ENCODE results near the gene F2RL1.
A peak's percentile ranks its signal among the peaks of the same experiment; 100 is the strongest.
"Not testable (repeated sequence)": the region's sequence is repeated elsewhere in the genome, so short reads cannot be mapped to it uniquely, and the experiment has no call there.

Gene F2RL1

DNA sequence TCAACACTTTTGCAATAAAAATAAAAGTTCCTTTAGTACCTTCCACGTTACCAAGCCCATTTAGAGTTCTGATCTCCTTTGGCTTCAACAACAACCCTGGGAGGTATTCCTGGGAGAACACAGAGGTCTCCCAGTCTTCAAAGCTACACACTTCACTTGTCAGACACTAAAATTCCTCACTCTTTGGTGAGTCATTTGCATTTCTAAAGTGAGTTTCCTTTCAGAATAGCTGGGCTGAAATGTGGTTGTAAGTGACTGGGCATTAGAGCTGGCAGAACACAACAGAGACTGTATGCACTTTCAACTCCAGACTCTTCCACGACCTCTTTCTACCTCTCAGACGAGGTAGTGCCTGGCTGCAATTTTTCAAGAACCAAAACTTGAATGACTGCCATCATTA is 11.5 kb upstream of the F2RL1 start:
- DNase-seq: no peak

GRCh38 chr5:76808141-76808691 is 10.6 kb upstream of the F2RL1 start:
- no peak for DNase-seq

DNA sequence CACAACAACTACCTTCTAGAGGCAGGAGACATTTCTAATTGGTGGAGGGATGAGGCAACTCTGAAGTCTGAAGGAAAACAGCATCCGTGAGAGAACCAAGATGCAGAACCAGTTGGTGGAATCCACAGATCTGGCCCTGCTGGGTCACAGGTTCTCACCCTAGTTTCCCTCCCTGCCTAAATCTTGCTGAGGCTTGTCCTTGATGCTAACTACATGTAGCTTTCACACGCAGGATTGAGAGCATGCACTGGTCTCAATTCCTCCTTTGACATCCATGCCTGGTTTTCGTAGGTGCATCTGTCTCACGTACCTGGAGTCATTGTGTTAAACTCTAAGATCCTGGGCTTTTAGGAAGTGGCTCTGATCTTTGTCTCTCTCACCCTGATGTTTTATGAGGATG is 9.7 kb upstream of the F2RL1 start:
- DNase-seq: no peak

- DNase-seq: no peak
Measured at GRCh38 chr5:76810236-76810635, 8.6 kb upstream of the F2RL1 start.

DNA sequence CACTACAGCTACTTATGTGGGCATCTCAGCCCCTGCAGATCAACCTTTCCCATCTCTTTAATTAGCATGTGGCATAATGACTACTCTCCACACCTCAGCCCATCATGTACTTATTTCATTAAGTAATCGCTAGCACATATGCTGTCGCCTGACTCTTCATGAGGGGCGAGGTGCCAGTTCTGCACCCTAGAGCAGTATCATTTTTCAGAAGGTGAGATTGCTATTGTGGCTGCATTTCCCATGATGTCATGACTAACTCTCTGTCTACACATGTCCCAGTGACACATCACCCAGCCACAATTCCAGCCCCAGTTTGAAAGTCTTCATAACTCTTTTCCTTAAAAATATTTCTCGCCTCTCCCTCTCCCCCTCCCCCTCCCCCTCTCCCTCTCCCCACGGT is 7.6 kb upstream of the F2RL1 start:
- DNase-seq: no peak

DNA sequence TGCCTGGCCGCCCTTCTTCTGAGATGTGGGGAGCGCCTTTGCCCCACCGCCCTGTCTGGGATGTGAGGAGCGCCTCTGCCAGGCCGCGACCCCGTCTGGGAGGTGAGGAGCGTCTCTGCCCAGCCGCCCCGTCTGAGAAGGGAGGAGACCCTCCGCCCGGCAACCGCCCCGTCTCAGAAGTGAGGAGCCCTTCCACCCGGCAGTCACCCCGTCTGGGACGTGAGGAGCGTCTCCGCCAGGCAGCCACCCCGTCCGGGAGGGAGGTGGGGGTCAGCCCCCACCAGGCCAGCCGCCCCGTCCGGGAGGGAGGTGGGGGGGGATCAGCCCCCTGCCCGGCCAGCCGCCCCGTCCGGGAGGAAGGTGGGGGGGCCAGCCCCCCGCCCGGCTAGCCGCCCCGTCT is 6.6 kb upstream of the F2RL1 start:
- DNase-seq: not testable (repeated sequence)

DNA sequence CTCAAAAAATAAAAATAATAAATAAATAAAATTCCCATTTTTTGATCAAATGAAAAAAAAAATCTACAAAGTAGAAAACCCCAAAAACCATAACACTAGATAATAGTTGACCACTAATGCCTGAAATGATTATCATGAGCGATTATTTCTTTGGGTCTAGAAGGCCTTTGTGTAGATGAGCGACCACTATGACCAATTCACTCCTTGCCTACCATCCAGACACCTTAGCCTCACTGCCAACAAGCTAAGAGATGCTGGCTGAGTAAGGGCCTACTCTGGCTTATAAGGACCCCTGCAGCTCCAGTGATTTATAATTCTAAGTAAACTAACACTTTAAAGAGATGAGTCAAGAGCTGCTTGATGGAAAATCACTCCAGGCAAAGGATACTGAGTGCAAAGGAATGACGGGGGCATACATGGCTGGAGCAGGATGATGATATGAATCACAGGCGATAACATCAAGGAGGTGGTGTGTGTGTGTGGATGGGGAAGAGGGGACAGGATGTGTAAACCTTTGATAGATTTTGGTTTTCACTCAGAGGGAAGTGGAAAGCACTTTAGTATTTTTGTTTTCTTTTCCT is 4.8 kb upstream of the F2RL1 start:
- no peak for DNase-seq

DNA sequence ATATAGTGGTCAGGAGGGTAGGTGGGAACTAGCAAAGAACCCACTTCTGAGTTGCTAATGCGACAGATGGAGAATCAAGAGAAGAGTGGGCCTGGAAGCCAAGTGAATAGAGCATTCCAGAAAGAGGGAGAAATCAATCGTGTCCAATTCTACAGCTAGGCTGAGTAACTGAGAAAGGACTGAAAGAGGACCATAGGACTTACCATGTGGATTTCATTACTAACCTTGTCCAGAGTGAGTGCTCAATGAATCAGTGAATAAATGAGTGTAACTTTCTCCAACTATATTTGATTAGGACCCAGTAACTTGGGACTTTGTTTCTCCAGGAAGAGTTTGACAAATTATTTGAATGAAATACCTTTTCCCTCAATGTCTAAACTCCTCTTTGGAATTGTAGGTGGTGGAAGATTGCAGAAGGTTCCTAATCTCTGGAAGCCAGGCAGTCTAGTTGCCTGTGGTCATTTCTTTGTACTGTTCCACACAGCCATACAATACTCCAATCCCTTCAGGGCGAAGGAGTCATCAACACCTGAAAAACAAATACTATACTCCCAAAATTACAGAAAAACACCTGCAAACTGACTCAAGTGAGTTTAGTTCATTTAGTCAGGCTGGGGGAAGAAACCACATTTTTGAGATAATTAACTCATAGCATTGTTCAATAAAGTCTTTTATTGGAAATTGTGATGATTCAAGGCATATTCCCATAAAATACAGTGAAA is 2.6 kb upstream of the F2RL1 start:
- no peak for DNase-seq

- no peak for DNase-seq
Measured at GRCh38 chr5:76819851-76820525, 1.2 kb downstream of the F2RL1 start.

DNA sequence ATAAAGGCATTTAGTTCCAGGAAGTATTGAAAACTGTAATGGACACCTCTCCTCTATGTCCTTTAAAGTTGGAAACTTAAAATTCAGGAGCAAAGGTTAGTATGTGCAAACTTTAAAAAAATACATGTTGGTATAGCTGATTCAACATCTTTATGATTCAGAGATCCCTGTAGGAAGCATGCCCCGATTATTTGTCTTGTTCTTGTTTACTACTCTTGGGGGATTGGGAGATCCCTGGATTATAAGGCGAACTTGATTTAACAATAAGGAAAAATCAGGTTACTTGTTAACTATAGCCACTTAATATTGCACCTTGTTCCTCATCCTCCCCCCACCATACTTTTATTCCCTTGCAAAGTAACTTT is 1.7 kb downstream of the F2RL1 start:
- DNase-seq: no peak

DNA sequence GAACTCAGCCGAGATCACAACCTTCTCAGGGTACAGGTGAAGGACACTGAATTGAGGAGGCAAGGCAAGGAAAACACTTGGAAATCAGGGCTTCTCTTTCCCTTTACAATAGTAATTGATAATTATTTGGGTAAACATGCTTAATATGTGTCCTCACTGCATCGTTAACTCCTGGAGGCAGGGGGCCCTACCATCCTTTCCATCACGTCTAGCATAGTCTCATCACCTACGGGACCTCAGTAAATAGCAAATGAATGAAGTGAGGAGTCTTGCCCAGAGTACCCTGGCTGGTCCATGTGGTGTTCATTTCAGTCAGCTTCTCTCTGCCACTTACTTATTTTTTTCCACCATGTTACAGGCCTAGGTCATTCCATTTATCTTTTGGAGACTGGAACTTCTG is 2.3 kb downstream of the F2RL1 start:
- no peak for DNase-seq

GRCh38 chr5:76822105-76822731 is 3.4 kb downstream of the F2RL1 start:
- not testable (repeated sequence) for DNase-seq

- DNase-seq: not testable (repeated sequence)
Measured at GRCh38 chr5:76826416-76826815, 7.6 kb downstream of the F2RL1 start.

DNA sequence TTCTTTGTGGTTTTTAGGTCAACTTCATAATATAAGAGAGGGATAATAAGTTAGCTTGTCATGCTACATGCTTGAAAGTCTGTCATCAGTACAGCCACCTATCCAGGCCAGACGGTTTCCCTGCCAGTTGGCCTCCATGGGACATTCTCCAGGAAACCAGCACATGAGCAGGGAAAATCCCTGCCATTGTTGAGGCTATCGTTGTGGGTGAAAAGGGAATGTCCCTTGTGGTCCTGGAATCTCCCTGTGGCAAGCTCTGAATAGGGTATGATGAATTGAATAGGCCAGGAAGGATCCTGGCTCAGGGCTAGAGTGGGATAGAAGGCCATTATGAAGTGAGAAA is 12.3 kb downstream of the F2RL1 start:
- no peak for DNase-seq

- no peak for DNase-seq
Measured at GRCh38 chr5:76836181-76836580, 17.4 kb downstream of the F2RL1 start.

- DNase-seq: no peak
Measured at GRCh38 chr5:76836585-76836984, 17.8 kb downstream of the F2RL1 start.

DNA sequence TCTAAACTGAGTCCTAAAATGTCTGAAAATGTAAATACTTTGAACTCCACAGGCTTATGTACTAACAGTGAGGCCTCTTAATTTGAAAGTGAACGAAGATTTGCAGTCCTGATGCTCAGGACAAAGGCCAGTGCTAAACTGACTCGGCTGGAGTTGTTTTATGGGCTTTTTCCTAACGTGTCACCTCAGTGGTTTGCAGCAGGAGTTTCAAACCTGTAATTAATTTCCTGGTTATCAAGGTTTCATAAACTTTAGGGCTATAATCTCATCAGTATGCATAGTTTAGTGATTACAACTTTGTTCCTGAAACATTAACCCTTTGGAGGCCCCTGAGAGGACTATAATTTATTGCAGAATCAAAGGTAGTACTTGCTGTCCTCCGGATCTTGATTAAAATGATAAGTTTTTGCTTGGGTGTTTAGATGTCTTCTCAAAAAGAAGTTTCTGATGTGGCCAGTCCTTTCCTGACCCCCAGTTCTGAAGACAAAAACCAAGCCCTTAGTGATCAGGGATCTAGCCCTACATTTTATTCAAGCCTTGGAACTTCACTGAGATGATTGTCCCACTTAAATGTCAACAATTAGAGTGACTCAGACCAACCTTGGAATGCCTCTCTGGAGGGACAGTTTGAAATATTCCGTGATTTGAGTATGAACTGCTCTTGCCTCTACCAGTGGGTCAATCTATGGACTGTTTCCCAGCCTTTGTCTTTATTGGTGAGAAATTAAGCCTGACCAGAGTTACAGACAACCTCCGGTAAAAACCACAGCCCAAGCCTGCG is 19.8 kb downstream of the F2RL1 start:
- no peak for DNase-seq

- no peak for DNase-seq
Measured at GRCh38 chr5:76841361-76841760, 22.5 kb downstream of the F2RL1 start.

GRCh38 chr5:76845890-76846289 is 27.1 kb downstream of the F2RL1 start:
- no peak for DNase-seq

DNA sequence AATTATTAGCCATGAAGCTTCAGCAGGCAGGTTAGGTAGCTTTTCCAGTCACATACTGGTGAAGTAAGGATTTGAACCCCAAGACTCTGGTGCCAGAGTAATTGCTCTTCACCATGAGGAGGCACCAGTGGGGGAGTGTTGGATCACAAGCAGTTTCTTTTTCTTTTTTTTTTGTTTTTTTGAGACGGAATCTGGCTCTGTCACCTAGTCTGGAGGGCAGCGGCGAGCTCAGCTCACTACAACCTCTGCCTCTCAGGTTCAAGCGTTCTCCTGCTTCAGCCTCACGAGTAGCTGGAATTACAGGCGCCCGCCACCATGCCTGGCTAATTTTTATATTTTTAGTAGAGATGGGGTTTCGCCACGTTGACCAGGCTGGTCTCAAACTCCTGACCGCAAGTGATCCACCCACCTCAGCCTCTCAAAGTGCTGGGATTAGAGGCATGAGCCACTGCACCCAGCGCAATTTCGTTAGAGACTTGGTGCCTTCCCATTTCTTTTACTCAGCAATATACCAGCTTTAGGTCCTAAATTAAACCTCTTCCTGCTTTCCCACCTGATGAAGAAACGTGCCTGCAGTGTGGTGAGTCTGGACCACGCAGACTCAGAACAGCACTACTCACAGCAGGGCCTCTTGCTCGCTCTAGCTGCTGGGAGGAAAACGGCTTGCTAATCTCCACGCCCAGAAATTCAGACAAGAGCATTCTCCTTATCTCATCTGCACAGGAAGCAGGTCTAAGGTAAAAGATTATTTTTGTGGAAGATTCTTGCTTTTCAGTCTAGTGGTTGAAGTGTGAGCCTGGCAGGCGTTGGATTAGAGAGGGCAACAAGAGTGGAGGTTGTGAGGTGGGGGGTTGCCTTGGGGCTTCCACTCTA is 30.8 kb downstream of the F2RL1 start, which contains the start of gene S100Z:
TSS of gene S100Z (plus strand) at position 596 of the 873 bp plus-strand sequence. CDS start 25,346 bp downstream, outside the sequence.
- DNase-seq: peak; percentile 15 to 23

- DNase-seq: no peak
Measured at GRCh38 chr5:76850543-76851145, 31.8 kb downstream of the F2RL1 start.

Data from stimulated activated CD4-positive, alpha-beta T cell treated with anti-CD3 and anti-CD28 coated beads, Interleukin-4, amount 100 ng/mL, for 4 hours (primary cell).